NCI-H526 (cell line): ENCODE measurements around the gene VPS13A.
"Not testable (repeated sequence)": the region's sequence is repeated elsewhere in the genome, so short reads cannot be mapped to it uniquely, and the experiment has no call there.

Source experiments
- DNase-seq, 2 experiments: peaks; one replicate each; lab custom pipeline; 2025; lab: John Stamatoyannopoulos, UW

The VPS13A gene

DNA sequence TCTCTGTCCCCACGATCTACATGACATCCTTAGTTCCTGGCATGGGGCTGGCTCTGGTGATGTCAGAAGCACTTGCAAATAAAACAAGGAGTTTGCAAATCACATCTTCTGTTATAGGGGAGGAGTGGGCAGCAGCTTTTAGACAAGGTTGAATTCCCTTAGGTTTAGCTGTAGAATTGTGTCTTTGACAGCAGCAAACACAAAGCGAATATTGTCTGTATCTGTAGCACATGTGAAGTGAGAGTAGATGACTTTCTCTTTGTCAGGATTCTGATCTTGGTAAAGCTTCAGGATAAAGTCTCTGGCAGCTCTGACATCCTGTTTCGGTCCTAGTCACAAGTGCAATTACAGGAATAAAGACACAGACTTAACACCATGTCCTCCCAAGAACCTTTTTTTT is 246.5 kb downstream of the VPS13A start:
- no peak for DNase-seq

DNA sequence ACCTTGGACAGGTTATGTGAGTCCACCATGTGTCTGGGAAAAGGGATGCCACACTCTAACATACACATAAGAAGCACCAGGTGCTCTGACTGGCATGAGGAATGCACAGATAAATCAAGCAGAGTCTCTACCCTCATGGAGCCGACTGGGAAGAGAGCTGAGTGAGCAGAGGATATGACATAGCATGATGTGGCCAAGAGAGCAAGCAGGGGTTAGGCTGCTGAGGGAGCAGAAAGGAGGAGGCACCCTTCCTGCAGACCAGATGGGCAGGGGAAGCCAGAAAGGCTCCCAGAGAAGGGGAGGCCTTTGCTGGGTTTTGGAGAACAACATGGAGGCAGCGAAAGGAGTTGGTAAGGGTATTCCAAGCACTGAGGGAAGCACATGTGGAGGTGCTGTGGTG is 247.7 kb downstream of the VPS13A start:
- no peak for DNase-seq

- DNase-seq, result no peak
Measured at GRCh38 chr9:77426712-77427111, 249.4 kb downstream of the VPS13A start.

- DNase-seq, result no peak
Measured at GRCh38 chr9:77427256-77427927, 250.1 kb downstream of the VPS13A start.

- DNase-seq, result no peak
Measured at GRCh38 chr9:77429928-77430327, 252.6 kb downstream of the VPS13A start.

- no peak for DNase-seq
Measured at GRCh38 chr9:77432053-77432452, 254.7 kb downstream of the VPS13A start.

DNA sequence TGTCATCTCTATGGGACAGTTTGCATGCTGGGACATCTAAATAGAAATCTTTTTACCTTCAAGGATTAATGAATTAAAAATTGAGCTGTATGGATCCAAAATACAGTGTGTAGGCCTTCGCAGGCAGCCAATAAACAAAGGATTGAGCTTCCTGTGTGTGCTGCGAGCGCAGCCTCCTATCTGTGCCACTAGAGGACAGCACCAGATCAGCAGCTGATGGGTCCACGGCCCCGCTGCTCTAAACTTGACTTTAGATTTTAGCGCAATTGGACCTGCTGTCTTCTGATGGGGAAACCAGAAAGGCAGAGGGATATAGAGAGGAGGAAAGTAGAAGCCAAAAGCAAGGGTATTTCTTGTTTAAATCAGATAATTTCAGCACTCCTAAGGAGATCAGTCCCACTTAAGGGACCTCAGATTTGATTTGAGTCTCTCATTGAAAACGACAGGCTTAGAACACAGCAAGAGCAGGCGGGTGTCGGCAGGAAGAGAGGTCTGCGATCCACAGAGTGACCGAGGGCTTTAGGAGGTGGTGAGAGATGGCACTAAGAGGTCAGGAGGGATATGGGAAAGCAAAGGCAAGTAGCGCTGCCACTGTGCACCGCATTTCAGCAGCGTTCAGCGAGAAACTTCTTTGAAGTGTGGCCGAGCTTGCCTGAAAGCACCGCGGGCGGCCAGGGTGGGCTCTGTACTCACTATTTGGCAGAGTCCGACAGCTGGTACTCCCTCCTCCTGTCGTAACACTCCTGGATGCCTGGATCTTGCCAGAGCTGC is 256.5 kb downstream of the VPS13A start:
- peak; percentile 1 to 63 for DNase-seq

- DNase-seq, result no peak
Measured at GRCh38 chr9:77435277-77435676, 257.9 kb downstream of the VPS13A start.

- DNase-seq, result no peak
Measured at GRCh38 chr9:77435688-77436087, 258.4 kb downstream of the VPS13A start.

DNA sequence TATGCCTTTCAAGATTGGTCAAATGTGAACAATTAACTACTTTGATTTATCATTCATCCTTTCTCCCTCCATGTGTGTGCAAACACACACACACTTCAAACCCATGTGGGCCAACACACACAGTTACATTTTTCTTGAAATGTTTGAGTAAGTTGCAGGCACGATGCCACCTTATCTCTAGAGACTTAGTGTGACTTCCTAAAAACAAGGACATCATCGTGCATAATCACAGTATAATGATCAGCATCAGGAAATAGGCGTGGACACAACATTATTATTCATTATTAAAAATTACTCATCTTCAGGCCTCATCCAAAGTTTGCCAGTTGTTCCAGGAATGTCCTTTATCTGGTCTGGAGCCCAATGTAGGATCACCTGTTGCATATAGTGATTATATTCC is 261.3 kb downstream of the VPS13A start:
- DNase-seq, result no peak

- no peak for DNase-seq
Measured at GRCh38 chr9:77440057-77440456, 262.7 kb downstream of the VPS13A start.

DNA sequence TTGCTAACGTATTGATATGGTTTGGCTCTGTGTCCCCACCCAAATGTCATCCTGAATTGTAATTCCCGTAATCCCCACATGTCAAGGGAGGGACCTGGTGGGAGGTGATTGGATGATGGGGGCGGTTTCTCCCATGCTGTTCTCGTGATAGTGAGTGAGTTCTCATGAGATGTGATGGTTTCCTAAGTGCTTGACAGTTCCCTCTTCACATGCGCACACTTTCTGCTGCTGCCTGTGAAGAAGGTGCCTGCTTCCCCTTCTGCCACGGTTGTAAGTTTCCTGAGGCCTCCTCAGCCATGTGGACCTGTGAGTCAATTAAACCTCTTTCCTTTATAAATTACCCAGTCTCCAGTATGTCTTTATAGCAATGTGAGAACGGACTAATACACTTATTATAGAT is 263.8 kb downstream of the VPS13A start:
- DNase-seq, result not testable (repeated sequence)

- no peak for DNase-seq
Measured at GRCh38 chr9:77442436-77442835, 265.1 kb downstream of the VPS13A start.

GRCh38 chr9:77447646-77448045 is 270.3 kb downstream of the VPS13A start:
- DNase-seq, result no peak

DNA sequence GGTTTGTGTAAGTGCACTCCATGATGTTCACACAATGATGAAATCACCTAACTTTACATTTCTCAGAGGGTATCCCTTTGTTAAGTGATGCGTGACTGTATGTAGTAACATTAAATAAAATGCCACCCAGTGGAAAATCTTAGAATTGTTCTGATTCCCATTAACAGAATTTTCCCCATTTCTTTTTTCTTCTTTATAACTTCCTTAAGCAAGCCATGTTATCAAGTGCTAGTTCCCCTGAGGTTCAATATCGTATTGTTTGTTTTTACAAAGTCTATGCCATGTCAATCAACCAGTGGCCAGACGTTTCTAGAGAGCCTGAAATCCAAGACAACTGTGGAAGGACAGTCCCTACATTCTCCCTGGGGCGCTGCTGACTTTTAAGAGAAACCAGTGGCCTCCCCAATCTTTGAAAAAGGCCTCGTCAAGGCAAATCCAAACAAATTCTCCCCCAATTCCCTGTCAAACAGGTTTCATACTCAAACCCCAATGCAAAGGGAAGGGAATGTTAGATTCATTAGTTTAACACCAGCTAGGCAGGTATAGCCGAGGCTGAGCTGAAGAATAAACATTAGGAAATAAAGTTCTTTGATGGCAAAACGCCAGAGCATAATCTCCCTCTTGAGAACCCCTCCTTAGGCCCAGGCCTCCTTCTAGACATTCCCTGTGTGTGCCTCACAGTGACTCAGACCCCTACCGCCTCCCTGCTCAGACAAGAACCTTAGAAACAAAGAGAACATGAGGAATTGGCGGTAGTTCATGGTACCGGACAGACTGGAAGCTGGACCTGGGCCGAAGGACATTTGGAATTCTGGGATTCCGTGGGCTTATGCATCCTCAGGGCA is 272.1 kb downstream of the VPS13A start:
- no peak for DNase-seq

DNA sequence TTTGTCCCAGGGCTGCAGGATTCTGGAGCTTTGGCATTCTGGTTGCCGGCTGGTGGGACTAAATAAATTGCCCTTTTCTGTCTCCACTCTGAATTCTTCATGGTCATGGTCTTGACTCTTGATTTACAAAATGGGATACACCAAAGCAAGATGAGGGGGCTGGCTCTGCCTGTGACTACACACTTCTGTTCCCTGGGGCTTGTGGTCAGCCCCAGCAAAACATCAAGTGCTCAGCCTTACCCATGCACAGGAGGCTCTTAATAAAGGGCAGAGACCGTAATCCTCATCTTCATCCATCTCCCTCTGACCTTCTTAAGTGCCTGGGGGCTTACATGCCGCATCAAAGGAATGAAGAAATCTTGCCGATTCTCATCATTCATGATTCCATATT is 272.7 kb downstream of the VPS13A start:
- no peak for DNase-seq

GRCh38 chr9:77451507-77451906 is 274.2 kb downstream of the VPS13A start:
- DNase-seq, result no peak

DNA sequence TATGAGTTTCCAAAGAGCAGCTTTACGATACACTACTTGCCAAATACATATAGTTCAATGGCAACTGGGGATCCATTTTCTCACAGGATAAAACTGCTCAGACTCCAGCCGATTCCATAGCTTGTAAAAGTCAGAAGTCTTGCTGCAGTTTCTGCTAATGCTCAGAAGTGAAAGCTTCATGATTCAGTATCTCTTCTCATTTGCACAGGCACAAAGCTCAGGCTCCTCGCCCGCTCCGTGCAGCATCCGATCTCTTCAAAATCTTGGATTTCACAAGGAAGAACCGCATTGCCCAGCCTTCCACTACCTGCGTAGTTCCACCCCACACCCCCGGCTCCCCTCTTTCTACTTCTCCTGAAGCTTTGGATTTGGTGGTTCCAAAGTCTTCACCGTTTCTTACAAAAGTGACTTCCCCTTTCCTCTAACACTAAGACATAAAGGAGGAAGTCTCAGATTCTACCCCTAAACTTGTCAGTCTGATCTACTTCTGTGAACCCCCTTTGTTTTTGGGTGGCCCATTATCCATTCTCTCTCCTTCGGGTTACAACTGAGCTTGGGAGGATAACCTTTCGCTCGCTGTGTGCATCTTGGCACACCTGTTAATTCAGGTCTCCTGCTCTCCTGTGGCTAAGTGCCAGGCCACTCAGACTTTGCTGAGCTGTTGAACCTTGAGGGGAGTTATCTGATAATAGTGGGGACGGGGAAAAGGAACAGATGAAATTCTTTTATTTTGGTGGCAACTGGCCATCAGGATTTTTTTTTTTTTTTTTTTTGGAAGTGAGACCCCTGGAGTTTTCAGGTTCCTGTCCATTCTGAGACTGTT is 276.7 kb downstream of the VPS13A start:
- DNase-seq, result no peak

DNA sequence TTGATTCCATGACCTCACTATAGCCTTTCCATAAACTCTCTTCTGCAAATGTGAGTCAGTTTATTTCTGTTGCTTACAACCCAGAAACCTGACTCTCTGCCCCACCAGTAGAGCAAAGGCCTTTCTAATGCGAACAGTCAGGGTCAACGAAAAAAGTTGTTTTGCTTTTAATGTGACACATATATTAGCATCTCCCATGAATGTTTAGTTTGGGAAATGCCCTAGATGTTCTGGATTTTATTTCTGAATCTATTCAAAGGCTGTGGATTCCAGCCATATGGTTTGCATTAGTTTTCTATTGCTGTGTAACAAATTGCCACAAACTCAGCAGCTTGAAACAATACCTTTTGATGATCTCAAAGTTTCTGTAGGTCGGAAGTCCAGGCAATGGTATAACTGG is 277.3 kb downstream of the VPS13A start:
- no peak for DNase-seq

DNA sequence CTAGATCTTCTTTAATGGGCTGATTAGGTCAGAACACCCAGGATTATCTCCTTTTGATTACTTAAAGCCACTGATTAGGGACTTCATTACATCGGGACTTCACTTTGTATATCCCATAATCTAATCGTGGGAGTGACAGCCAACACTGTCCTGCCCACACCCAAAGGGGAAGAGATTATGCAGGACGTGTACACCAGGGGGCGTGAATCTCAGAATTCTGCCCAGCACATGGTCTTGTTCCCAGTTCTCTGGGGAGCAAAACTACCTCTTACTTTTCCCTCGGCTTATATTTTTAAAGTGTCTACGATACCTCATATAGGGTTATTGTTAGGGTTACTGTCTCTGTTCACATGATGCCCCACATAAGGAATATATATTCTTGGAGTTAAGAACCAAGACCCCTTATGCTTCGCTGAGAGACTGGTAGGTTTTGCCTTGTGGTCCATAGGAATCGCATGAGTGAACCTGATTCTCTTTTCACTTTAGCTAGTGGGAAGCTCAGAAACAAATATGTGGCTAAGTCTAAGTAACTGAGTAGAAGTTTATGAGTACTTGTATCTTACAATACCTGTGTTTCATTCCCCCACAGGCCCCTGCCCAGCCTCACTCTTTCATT is 278.1 kb downstream of the VPS13A start:
- peak in 1 of 2 experiments; percentile 17 for DNase-seq

- peak; percentile 19 to 77 for DNase-seq
Measured at GRCh38 chr9:77456829-77457437, 279.6 kb downstream of the VPS13A start.
